ENCODE data around the gene ZNF850.

ZNF850 gene

GRCh38 chr19:36772311-36773222 is at the start of gene ZNF850 (continued):
- TF ChIP-seq ZNF639 (tag by site-specific recombination; IDR thresholded peaks at IDR 0.05) (peak; percentile 36; the same call in 1 of the 2 replicates), ZBTB7A (tag by site-specific recombination; IDR thresholded peaks at IDR 0.05; ENCODE audit: low read depth) (no peak; the same call in 1 of the 2 replicates), ZNF16 (tag by site-specific recombination; IDR thresholded peaks at IDR 0.05; ENCODE audit: low read depth) (0 out of 2 replicates have a peak, but pooled peaks have one; percentile 16), PRDM2 (tag by site-specific recombination; IDR thresholded peaks at IDR 0.05; ENCODE audit: borderline replicate concordance) (peak; percentile 100), ZBTB20 (tag by site-specific recombination; IDR thresholded peaks at IDR 0.05) (peak; percentile 82), ZNF274 (IDR thresholded peaks at IDR 0.05; ENCODE audit: low read length) (no peak), ZNF274 (tag by site-specific recombination; IDR thresholded peaks at IDR 0.05; ENCODE audit: borderline replicate concordance) (no peak), ZNF223 (tag by site-specific recombination; IDR thresholded peaks at IDR 0.05) (no peak), PBX3 (CRISPR knock-in tag; IDR thresholded peaks at IDR 0.05) (0 out of 2 replicates have a peak, but pooled peaks have one; percentile 39), ZNF473 (tag by site-specific recombination; IDR thresholded peaks at IDR 0.05) (0 out of 2 replicates have a peak, but pooled peaks have one; percentile 22), REPIN1 (tag by site-specific recombination; IDR thresholded peaks at IDR 0.05; ENCODE audit: low read depth) (peak; percentile 92; the same call in 1 of the 2 replicates), MYNN (tag by site-specific recombination; IDR thresholded peaks at IDR 0.05; ENCODE audit: borderline replicate concordance) (peak; percentile 44), REST (tag by site-specific recombination; IDR thresholded peaks at IDR 0.05) (no peak; the same call in 1 of the 2 replicates), ZNF704 (tag by site-specific recombination; IDR thresholded peaks at IDR 0.05) (no peak; the same call in 1 of the 2 replicates), ZNF37A (tag by site-specific recombination; IDR thresholded peaks at IDR 0.05) (no peak), PRDM1 (tag by site-specific recombination; IDR thresholded peaks at IDR 0.05) (peak; percentile 44; the same call in 1 of the 2 replicates), SP2 (tag by site-specific recombination; IDR thresholded peaks at IDR 0.05) (peak; percentile 77), ZNF510 (tag by site-specific recombination; IDR thresholded peaks at IDR 0.05; ENCODE audit: insufficient replicate concordance) (no peak), ZNF585B (tag by site-specific recombination; IDR thresholded peaks at IDR 0.05) (no peak), ZNF140 (tag by site-specific recombination; IDR thresholded peaks at IDR 0.05) (no peak), ZNF596 (tag by site-specific recombination; IDR thresholded peaks at IDR 0.05) (no peak), ZNF514 (tag by site-specific recombination; IDR thresholded peaks at IDR 0.05) (no peak)

Data from HEK293 (cell line).